BJ (cell line): Measurements from ENCODE around the gene SCARF1. TPM values are rescaled to one million over a fixed set of nuclear protein-coding genes. Genes with fewer than 3 reads are reported as not detected.

Experiments used
- CTCF ChIA-PET: fragments of 350-600 bp; formaldehyde crosslinking; extraction: SDS; loops from one replicate; lab custom pipeline; 2021; ENCODE audit warnings: antibody characterized with exemption, inconsistent platforms; lab: Yijun Ruan, JAX
- POLR2A ChIA-PET: fragments of 300-600 bp; sonication (Branson Sonifier 250); formaldehyde crosslinking; extraction: SDS; loops from one replicate; lab custom pipeline; 2021; ENCODE audit warnings: antibody characterized with exemption; lab: Charles Lee
- DNase-seq: peaks from one replicate; pipeline ENCODE4 v3.0.0-alpha.2; 2011; ENCODE audit warnings: low read depth
- H3K27me3 ChIP-seq: 2 replicates; pipeline ENCODE4 v1.6.0; 2011; ENCODE audit warnings: low read length; ENCODE audit not compliant: control insufficient read depth, insufficient read depth
- H3K36me3 ChIP-seq: 2 replicates; pipeline ENCODE4 v1.5.1; 2011; ENCODE audit warnings: low read length; ENCODE audit not compliant: control insufficient read depth, insufficient read depth
- H3K4me3 ChIP-seq: 2 replicates; pipeline ENCODE4 v1.5.1; 2011; ENCODE audit warnings: low read depth, mild to moderate bottlenecking, control low read depth, low read length
- CTCF ChIP-seq: IDR thresholded peaks from 2 replicates; pipeline ENCODE4 v1.5.1; 2011; ENCODE audit warnings: low read depth, mild to moderate bottlenecking, control low read depth, inconsistent platforms, low read length, moderate library complexity; ENCODE audit not compliant: insufficient read depth
- polyA plus RNA-seq: library from polyadenylated mRNA; depleted of rRNA; stranded (reverse); fragments of >200 nt; gene quantifications from 2 replicates; pipeline ENCODE4 v1.2.3, GENCODE V29; 2011

The SCARF1 gene
- polyA plus RNA-seq, 1 experiment, result 0.12 TPM

GRCh38 chr17:1639549-1640180, 5.9 kb downstream of the SCARF1 start:
- Histone ChIP-seq H3K36me3 (no peaks in the 10 kb centered on the region), H3K27me3 (no peaks in the 10 kb centered on the region), H3K4me3 (no peak overlapping the region)
- DNase-seq, result no peak
- TF ChIP-seq CTCF, result no peak
- CTCF ChIA-PET, result interaction anchor here (3.6 kb wide), 1 partner anchor 10 kb away, joined by 16 read pairs; the partner anchor contains the start of gene SLC43A2
- POLR2A ChIA-PET, result no interaction called here

- H3K27me3 ChIP-seq, result no peaks in the 10 kb centered on the region
- CTCF ChIA-PET, result interaction anchor here (1.5 to 3.6 kb wide), 3 partner anchors 9 to 64 kb away, joined by 4 to 16 read pairs (median 5); partner anchors contain the start of gene SLC43A2
- POLR2A ChIA-PET, result no interaction called here
Measured at GRCh38 chr17:1638624-1639300, 6.8 kb downstream of the SCARF1 start.

GRCh38 chr17:1638171-1638590, 7.4 kb downstream of the SCARF1 start:
- Histone ChIP-seq H3K36me3 (no peaks in the 10 kb centered on the region), H3K27me3 (no peaks in the 10 kb centered on the region), H3K4me3 (no peak overlapping the region)
- ChIA-PET POLR2A (no interaction called here), CTCF (interaction anchor here (1.5 to 1.7 kb wide), 2 partner anchors 10 to 64 kb away, joined by 4 to 5 read pairs; no protein-coding TSS in a partner anchor)
- DNase-seq, result no peak
- no peak for TF ChIP-seq CTCF

More at GRCh38 chr17:1638624-1639300, 6.8 kb downstream of the SCARF1 start:
- TF ChIP-seq CTCF, result no peak
- no peak overlapping the region for H3K4me3 ChIP-seq
- no peaks in the 10 kb centered on the region for H3K36me3 ChIP-seq
- DNase-seq, result no peak

- POLR2A ChIA-PET, result no interaction called here
- CTCF ChIA-PET, result interaction anchor here (0.6 to 0.9 kb wide), 2 partner anchors 12 to 62 kb away, joined by 3 to 5 read pairs; no protein-coding TSS in a partner anchor
- no peak for TF ChIP-seq CTCF
- H3K36me3 ChIP-seq, result no peaks in the 10 kb centered on the region
- no peak overlapping the region for H3K4me3 ChIP-seq
- no peaks in the 10 kb centered on the region for H3K27me3 ChIP-seq
- DNase-seq, result no peak
Measured at GRCh38 chr17:1636732-1637285, 8.7 kb downstream of the SCARF1 start.
